GM19395 (cell line): Measurements from ENCODE around the gene NUDCD3.
A peak's percentile ranks its signal among the peaks of the same experiment; 100 is the strongest.

Source experiments
- ATAC-seq: cut with Tn5 transposase; IDR thresholded peaks from one replicate; pipeline ENCODE4 v1.9.1; 2021; ENCODE audit warnings: mild to moderate bottlenecking, moderate library complexity; ENCODE audit not compliant: unreplicated experiment

The NUDCD3 gene

GRCh38 chr7:44482502-44483485 is 7.7 kb downstream of the NUDCD3 start:
- ATAC-seq, result no peak

- ATAC-seq, result no peak
These were observed 12.5 kb downstream of the NUDCD3 start for GRCh38 chr7:44477938-44478337.

GRCh38 chr7:44477063-44477830 is 13.2 kb downstream of the NUDCD3 start:
- peak; percentile 76 for ATAC-seq

GRCh38 chr7:44476313-44476712 is 14.1 kb downstream of the NUDCD3 start:
- ATAC-seq, result no peak

- no peak for ATAC-seq
These were observed 17.2 kb downstream of the NUDCD3 start for GRCh38 chr7:44473295-44473694.

GRCh38 chr7:44472843-44473242 is 17.6 kb downstream of the NUDCD3 start:
- no peak for ATAC-seq

GRCh38 chr7:44471850-44472249 is 18.6 kb downstream of the NUDCD3 start:
- ATAC-seq, result no peak

GRCh38 chr7:44471436-44471835 is 19.0 kb downstream of the NUDCD3 start:
- ATAC-seq, result no peak

- ATAC-seq, result no peak
These were observed 19.7 kb downstream of the NUDCD3 start for GRCh38 chr7:44470628-44471245.

- ATAC-seq, result no peak
These were observed 20.4 kb downstream of the NUDCD3 start for GRCh38 chr7:44470135-44470479.

GRCh38 chr7:44469461-44470134 is 20.9 kb downstream of the NUDCD3 start:
- ATAC-seq, result no peak

- no peak for ATAC-seq
These were observed 23.3 kb downstream of the NUDCD3 start for GRCh38 chr7:44467217-44467548.

GRCh38 chr7:44466300-44467216 is 23.9 kb downstream of the NUDCD3 start:
- no peak for ATAC-seq

GRCh38 chr7:44465490-44465889 is 25.0 kb downstream of the NUDCD3 start:
- ATAC-seq, result no peak

GRCh38 chr7:44463169-44463808 is 27.2 kb downstream of the NUDCD3 start:
- no peak for ATAC-seq

GRCh38 chr7:44461387-44461786 is 29.1 kb downstream of the NUDCD3 start:
- ATAC-seq, result no peak

GRCh38 chr7:44460325-44460724 is 30.1 kb downstream of the NUDCD3 start:
- ATAC-seq, result peak; percentile 98

- ATAC-seq, result no peak
These were observed 35.3 kb downstream of the NUDCD3 start for GRCh38 chr7:44455155-44455554.

GRCh38 chr7:44454348-44454747 is 36.1 kb downstream of the NUDCD3 start:
- ATAC-seq, result no peak

- no peak for ATAC-seq
These were observed 39.3 kb downstream of the NUDCD3 start for GRCh38 chr7:44451123-44451522.
